Measurements from ENCODE around the gene TRIM23. TPM values are rescaled to one million over a fixed set of nuclear protein-coding genes. Genes with fewer than 3 reads are reported as not detected.

The TRIM23 gene
- total RNA-seq, 1 donor from 2014 or later, result 15.8 TPM

- DNase-seq (no peak), ATAC-seq (no peak)
Observed at GRCh38 chr5:65563777-65564176, 60.4 kb downstream of the TRIM23 start.

DNA sequence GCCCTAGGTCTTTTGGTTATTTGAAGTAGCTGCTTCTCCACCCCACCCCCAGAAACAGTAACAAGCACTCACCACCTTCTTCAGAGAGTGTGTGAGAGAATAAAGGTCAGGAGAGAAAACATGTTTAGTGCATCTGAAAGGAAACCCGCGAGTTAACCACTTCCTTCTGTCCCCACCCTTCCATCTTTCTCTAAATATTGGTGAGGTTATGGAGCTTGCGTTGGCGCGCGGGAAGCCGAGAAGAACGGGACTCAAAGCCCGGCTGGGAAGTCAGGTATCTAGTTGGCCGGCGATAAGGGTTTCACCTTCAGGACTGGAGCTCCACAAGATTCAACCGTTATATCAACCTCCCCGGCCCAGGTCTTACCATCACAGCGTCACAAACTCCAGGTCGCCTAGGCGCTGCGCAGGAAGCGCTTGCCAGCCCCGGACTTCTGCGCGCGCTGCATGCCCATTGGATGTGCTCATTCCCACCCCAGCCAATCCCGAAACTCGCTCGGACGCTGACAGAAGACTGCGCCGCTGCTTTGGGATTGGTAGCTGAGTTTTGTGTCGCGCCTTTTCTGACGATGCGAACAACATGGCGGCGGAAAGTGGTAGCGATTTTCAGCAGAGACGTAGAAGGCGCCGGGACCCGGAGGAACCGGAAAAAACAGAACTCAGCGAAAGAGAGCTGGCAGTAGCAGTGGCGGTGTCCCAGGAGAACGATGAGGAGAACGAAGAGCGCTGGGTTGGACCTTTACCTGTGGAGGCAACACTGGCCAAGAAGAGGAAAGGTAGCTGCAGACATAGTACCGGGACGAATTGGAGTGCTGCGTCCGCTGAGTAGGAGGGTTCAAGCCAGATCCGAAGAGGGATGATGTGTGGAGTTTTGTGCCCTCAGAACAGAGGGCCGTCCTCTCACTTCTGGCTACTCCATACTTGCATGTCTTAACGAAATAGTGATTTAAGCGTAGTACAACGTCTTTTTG lies 61.1 kb downstream of the TRIM23 start, which contains the start of the genes CENPK and PPWD1:
Gene CENPK, minus strand, starts transcription at position 438 of the 971 bp plus-strand sequence. CDS start 8,261 bp downstream, outside the sequence.
Gene PPWD1, plus strand, starts transcription at position 566 of the 971 bp plus-strand sequence. Its CDS starts 15 bp downstream, at position 581.
- H3K36me3 ChIP-seq, result peaks cover 5% of the 10 kb centered on the region
- peak; percentile 100 for ATAC-seq
- H3K9me3 ChIP-seq, result no peaks in the 10 kb centered on the region
- intact Hi-C loops (cut with DNase I), result no loop called here
- H3K4me1 ChIP-seq, result peaks cover 27% of the 10 kb centered on the region
- DNase-seq, result peak; percentile 96
- H3K27ac ChIP-seq, result peak within 1 kb of the TSS; percentile 91
- H3K4me3 ChIP-seq, result peak within 1 kb of the TSS; percentile 91
- no peaks in the 10 kb centered on the region for H3K27me3 ChIP-seq (ENCODE audit: low read depth)
- no peak for TF ChIP-seq CTCF (IDR thresholded peaks at IDR 0.05)

More at GRCh38 chr5:65563777-65564176, 60.4 kb downstream of the TRIM23 start:
- H3K9me3 ChIP-seq, result no peaks in the 10 kb centered on the region
- peaks cover 12% of the 10 kb centered on the region for H3K36me3 ChIP-seq
- no peak for TF ChIP-seq CTCF (IDR thresholded peaks at IDR 0.05)
- peak overlapping the region; percentile 91 for H3K27ac ChIP-seq
- no peaks in the 10 kb centered on the region for H3K27me3 ChIP-seq (ENCODE audit: low read depth)
- peak overlapping the region; percentile 91 for H3K4me3 ChIP-seq
- intact Hi-C loops (cut with DNase I), result no loop called here
- H3K4me1 ChIP-seq, result peaks cover 27% of the 10 kb centered on the region

GRCh38 chr5:65556718-65557117 lies 67.4 kb downstream of the TRIM23 start:
- TF ChIP-seq CTCF (IDR thresholded peaks at IDR 0.05), result no peak
- H3K4me1 ChIP-seq, result no peaks in the 10 kb centered on the region
- H3K27ac ChIP-seq, result no peak overlapping the region
- no peak overlapping the region for H3K4me3 ChIP-seq
- intact Hi-C loops (cut with DNase I), result no loop called here
- DNase-seq (no peak), ATAC-seq (no peak)
- no peaks in the 10 kb centered on the region for H3K9me3 ChIP-seq
- H3K36me3 ChIP-seq, result no peaks in the 10 kb centered on the region
- H3K27me3 ChIP-seq (ENCODE audit: low read depth), result no peaks in the 10 kb centered on the region

GRCh38 chr5:65556181-65556580 lies 68.0 kb downstream of the TRIM23 start:
- Histone ChIP-seq H3K36me3 (no peaks in the 10 kb centered on the region), H3K4me3 (no peak overlapping the region), H3K4me1 (no peaks in the 10 kb centered on the region), H3K27ac (no peak overlapping the region), H3K9me3 (no peaks in the 10 kb centered on the region), H3K27me3 (ENCODE audit: low read depth) (no peaks in the 10 kb centered on the region)
- ATAC-seq (no peak), DNase-seq (no peak)
- intact Hi-C loops (cut with DNase I), result no loop called here
- no peak for TF ChIP-seq CTCF (IDR thresholded peaks at IDR 0.05)

DNA sequence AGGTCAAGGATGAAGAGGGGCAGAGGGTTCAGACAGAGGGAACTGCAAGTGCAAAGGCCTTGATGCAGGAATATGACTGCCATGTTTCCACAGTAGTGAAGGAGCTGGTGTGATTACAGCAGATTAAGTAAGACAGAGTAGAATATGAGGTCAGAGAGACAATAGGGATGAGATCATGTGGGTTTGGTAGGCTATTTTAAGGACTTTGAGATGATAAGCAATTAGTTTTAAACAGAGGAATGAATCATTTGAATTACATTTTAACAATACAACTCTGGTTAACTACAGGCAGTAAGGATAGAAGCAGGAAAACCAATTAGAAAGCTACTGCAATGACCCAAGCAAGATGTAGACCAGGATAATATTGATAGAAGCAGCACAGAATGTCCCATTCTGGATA lies 68.8 kb downstream of the TRIM23 start:
- H3K27me3 ChIP-seq (ENCODE audit: low read depth), result no peaks in the 10 kb centered on the region
- H3K4me1 ChIP-seq, result no peaks in the 10 kb centered on the region
- no peak overlapping the region for H3K4me3 ChIP-seq
- no peak for DNase-seq
- no peak for TF ChIP-seq CTCF (IDR thresholded peaks at IDR 0.05)
- H3K9me3 ChIP-seq, result no peaks in the 10 kb centered on the region
- no peak overlapping the region for H3K27ac ChIP-seq
- intact Hi-C loops (cut with DNase I), result no loop called here
- no peak for ATAC-seq
- no peaks in the 10 kb centered on the region for H3K36me3 ChIP-seq

Data from lower lobe of right lung (tissue), 2 donors.